ENCODE measurements around the gene MPG.
"Not testable (repeated sequence)": the region's sequence is repeated elsewhere in the genome, so short reads cannot be mapped to it uniquely, and the experiment has no call there.

The MPG gene

DNA sequence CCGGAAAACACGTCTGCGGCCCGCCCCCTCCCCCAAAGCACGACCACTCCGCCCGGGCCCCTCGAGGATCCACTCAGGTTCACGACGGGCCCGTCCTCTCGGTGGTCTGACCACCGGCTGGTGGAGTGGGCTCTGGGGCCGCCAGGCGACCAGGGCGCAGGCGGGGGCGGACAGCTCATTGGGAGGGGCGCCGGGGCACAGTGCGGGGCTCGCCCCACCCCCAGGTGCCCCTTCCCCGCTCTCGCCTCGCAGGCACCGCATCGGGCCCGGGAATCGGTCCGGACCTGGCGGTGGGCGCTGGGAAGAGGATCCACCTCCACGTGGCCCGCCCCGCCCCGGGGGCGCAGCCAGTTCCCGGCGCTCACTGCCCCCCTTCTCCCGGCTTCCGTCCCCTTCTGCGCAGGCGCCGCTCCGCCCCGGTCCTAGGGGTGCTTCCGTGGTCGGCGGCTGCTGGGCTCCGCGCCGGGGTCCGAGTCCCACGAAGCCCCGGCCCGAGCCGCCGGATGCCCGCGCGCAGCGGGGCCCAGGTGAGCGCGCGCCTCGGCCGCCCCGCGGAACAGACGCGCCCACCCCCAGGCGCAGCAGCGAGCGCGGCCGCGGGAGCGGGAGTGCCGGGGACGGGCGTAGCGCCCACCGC, at the start of gene MPG:
TSS of gene MPG (plus strand) at position 419 of the 637 bp plus-strand sequence. CDS start at position 504, 85 bp downstream.
- DNase-seq (ENCODE audit: low spot score): peak; percentile 96

GRCh38 chr16:30627-31026, 47.4 kb upstream of the MPG start:
- not testable (repeated sequence) for DNase-seq (ENCODE audit: low spot score)

- not testable (repeated sequence) for DNase-seq (ENCODE audit: low spot score)
Observed at GRCh38 chr16:33154-33876, 44.7 kb upstream of the MPG start.

- DNase-seq (ENCODE audit: low spot score): no peak
Observed at GRCh38 chr16:33877-34647, 44.0 kb upstream of the MPG start.

DNA sequence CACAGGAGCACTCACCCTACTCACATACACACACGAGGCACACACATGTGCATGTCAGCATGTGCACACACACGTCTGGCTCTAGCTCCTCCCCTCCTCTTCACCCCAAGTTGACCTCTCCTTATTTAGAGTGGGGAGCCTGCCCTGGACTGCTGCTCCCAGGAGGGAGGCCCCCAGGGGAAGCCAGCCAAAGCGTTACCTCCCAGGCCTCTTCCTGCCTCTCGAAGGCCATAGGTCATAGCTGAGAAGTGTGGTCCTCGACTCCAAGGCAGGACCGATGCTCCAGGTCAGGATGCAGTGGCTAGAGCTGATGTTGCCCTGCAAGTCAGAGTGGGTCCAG, 43.4 kb upstream of the MPG start:
- no peak for DNase-seq (ENCODE audit: low spot score)

DNA sequence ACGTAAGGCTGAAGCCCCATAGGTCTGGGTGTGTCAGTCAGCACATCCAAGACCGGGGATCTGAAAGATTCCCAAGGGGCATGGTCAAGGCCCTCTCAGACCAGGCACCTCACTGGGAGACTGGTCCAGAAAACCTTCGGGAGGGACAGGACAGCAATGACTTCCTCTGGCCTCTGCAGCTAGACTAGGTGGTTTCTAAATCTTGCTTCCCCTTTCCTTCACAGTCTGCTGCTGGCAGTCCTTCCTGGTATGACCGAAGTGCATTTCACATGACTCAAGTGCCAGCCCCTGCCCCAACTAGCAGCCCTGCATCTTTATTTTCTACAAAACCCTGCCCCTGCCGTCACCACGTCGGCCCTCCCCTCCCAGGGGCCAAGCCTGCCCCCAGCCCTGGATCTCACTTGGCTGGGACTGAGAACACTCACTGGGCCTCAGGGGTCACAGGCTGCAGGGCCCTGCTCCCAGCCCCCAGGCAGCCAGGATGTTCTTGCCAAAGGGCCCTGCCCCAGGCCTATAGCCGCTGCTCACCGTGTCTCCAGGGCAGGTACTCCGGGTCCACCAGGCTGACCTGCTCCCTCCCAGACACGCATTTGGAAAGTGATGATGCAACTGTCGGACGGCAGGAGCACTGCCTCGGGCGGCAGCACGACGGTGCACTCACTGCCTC, 42.9 kb upstream of the MPG start:
- no peak for DNase-seq (ENCODE audit: low spot score)

GRCh38 chr16:35678-36305, 42.2 kb upstream of the MPG start:
- DNase-seq (ENCODE audit: low spot score): no peak

GRCh38 chr16:36336-36984, 41.6 kb upstream of the MPG start:
- DNase-seq (ENCODE audit: low spot score): no peak

DNA sequence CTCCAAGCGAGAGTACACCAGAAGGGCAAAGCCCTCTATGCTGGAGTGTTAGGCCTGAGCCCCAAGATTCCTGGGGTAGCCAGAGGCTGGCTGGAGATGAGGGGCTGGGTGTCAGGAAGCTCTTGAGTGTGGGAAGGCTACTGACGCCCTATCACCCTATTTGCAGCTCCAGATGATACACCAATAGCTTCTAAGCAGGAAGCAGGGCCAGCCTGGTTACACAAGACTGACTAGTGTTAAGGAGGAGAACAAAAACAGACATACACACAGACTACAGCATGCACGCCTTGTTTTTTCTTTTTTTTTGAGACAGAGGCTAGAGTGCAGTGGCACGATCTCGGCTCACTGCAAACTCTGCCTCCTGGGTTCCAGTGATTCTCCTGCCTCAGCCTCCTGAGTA, 40.5 kb upstream of the MPG start:
- DNase-seq (ENCODE audit: low spot score): no peak

- not testable (repeated sequence) for DNase-seq (ENCODE audit: low spot score)
Observed at GRCh38 chr16:38206-38605, 39.8 kb upstream of the MPG start.

DNA sequence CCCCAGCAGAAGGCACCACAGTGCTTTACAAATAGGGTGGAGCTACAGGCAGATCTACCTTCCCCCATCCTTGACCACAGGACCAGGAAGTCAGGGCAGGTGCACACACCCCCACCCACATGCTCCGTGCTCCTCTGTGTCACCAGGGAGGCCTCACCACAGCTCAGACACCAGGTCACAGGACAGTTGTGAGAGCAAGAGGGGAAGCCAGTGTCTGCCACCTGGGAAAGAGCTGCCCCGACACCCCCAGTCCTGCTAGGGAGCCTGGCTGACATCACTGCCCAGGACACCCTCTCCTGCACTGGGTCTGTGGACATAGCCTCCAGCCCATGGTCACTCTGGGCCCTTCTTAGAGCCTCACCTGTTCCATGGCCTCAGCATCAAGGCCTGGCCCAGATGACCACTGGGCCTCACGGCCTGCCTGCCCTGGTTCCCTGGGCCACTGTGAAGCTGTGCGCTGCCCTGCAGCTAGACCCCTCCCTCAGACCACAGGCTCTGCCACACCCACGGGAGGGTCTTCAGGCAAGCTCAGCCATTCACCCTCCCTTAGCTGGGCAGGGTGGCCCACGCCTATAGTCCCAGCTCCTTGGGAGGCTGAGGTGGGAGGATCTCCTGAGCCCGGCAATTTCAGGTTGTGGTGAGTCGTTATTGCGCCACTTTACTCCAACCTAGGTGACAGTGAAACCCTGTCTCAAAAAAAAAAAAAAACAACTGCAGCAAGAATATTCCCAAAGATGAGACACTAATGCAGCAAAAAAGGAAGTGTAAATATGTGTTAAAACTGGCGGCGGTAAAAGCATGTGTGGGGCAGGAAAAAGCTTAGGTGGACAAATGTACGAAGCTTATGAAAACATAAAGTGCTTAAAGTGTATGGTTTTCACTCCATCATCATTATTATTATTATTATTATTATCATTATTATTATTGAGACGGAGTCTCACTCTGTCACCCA, 38.8 kb upstream of the MPG start:
- DNase-seq (ENCODE audit: low spot score): no peak

GRCh38 chr16:41439-42068, 36.5 kb upstream of the MPG start:
- no peak for DNase-seq (ENCODE audit: low spot score)

GRCh38 chr16:42069-42457, 36.0 kb upstream of the MPG start:
- DNase-seq (ENCODE audit: low spot score): no peak

DNA sequence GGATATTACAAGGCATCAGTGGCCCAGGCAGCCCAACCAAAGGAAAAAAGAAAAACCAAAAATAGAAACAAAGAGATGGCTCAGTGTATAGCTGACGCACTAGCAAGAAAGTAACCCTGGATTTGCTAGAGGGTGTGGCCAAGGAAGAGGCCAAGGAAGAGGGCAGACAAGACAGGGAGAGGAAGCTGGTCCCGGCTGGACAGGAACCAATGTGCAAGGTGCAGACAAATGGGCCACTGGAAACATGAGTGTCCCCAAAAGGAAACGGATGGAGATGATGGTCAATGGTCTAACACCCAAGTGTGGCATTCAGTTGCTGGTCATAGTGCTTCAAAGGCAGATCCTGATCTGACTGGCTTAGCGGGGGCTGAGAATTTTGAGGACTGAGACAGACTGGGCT, 35.3 kb upstream of the MPG start:
- no peak for DNase-seq (ENCODE audit: low spot score)

DNA sequence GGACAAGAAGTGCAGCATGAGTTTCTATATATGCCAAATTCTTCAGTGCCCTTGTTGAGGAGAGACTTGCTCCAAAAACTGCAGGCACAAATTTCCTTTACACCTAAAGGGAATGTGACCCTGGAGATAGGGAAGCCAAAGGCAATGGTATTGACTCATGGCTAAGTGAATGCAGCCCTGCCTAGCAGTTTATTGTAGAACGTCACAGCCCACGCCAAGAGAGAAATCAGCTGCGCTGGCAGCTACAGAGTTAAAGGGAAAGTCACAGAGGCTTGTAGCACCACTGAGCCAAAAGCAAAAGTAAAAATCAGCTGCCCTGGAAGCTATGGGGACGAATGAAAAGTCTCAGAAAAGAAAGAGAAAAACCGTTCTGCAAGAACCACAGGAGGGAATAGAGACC, 34.7 kb upstream of the MPG start:
- no peak for DNase-seq (ENCODE audit: low spot score)

GRCh38 chr16:44655-45054, 33.4 kb upstream of the MPG start:
- DNase-seq (ENCODE audit: low spot score): no peak

GRCh38 chr16:45454-45853, 32.6 kb upstream of the MPG start:
- peak; percentile 28 for DNase-seq (ENCODE audit: low spot score)

- not testable (repeated sequence) for DNase-seq (ENCODE audit: low spot score)
Observed at GRCh38 chr16:46510-46909, 31.5 kb upstream of the MPG start.

DNA sequence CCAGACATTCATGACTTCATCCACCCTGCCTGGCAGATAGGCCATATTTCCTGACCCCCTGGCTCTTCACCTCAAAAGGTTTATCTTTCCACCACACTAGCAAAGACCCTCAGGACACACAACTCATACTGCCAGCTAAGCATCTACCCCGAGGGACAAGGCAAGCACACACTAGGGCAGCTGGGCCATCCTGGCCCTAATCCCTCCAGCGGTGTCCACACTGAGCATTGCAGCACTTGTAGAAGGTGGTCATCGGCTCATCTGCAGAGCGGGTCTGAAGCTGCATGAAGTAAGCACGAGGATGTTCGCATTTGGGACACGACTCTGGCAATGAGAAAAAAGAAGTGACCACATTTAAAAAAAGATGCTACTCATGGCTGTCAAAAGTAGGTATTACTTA, 30.8 kb upstream of the MPG start:
- DNase-seq (ENCODE audit: low spot score): no peak
